8988T (cell line): ENCODE measurements around the gene ARHGAP26.

Experiments
- DNase-seq: peaks from one replicate; pipeline ENCODE4 v3.0.0; 2011

ARHGAP26 gene

GRCh38 chr5:142833517-142834449 is 63.6 kb downstream of the ARHGAP26 start:
- DNase-seq, result no peak

DNA sequence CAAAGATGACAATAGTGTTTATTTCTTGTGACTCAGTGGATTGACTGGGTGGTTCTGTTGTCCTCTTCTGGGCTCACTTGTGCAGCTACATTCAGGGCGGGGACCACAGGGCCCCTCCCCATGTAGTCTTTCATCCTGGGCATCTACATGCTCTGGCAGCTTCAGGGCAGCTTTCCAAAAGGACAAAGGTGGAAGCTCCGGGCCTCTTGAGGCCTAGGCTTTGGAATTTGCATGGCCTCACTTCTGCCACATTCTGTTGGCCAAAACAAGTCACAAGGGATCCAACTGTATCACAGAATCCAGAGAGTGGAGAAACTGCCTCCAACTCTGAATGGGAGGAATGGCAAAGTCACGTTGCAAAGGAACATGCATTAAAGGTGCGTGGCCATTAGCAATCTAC is 64.3 kb downstream of the ARHGAP26 start:
- DNase-seq, result no peak

DNA sequence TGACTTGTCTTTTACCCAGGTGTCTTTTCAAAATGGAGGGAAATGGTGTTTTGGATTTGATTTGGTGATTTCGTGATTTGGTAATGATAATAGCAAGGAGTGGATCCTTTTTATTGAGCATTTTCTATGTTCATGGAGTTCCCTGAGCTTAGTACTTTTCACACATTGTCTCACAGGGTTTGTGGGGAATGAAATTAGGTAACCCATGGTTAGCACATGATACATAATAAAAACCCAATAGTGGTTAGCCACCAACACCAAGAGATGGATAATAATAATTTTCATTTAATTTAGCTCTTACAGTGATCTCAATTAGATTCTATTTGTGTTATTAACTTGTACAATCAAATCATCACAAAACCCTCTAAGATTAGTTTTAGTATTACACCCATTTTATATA is 65.4 kb downstream of the ARHGAP26 start:
- no peak for DNase-seq

GRCh38 chr5:142836048-142836447 is 65.9 kb downstream of the ARHGAP26 start:
- DNase-seq, result no peak

DNA sequence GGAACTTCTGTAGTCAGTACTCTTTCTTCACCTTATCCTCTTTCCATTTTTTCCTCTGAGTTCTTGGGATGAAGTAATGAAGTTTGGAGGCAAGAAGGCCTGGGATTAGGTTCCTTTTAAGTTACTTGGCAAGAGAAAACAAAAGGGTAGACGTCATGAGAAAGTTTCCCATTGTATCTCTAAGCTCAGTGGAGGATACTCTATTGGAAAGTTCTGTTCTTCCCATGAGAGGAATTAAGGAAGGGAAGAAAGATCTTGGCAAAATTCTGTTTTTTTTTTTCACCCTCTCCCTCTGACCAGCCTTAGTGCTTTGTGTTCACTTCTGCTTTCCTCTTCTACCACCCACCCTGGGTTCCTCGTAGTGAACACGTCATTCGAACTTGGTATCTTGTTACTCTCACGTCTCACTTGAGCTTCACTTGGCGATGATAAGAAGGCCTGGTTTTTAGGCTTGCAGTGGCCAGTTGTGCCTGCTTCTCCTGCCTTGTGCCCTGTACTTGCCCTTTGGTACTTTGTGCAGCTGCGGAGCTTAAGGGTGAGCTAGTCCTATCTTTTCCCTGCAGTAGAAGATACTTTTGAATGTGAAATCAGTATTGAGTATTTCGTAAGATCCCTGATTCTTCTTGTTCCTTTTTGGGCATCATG is 67.0 kb downstream of the ARHGAP26 start:
- no peak for DNase-seq

GRCh38 chr5:142838845-142839244 is 68.7 kb downstream of the ARHGAP26 start:
- no peak for DNase-seq

DNA sequence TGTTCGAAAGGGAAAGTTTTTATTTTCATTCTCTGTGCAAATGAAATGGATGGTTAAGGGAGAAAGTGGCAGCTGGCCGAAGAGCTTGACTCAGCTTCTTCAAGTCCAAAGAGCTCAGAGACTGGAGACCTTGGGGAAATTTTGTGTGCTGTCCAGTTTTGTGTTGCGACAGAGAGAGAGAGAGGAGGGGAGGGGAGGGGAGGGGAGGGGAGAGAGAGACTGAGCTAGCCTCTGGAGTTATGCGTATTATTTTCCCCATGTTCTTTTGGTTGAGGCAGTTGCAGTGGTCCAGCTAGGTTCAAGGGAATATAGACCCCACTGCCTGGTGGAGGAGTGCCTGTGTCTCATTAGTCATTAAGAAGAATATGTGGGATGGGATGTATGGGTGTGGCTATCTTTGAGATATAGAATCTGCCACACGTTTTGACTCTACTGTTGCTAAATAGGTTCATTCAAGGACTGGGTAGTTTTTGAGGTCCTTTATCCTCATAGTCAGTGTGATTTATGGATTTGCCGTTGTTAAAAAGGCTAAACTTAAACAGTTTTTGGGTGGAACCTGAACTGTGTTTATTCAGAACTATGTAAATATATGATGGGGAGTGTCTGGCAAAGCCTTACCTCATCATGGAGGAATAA is 69.7 kb downstream of the ARHGAP26 start:
- no peak for DNase-seq

DNA sequence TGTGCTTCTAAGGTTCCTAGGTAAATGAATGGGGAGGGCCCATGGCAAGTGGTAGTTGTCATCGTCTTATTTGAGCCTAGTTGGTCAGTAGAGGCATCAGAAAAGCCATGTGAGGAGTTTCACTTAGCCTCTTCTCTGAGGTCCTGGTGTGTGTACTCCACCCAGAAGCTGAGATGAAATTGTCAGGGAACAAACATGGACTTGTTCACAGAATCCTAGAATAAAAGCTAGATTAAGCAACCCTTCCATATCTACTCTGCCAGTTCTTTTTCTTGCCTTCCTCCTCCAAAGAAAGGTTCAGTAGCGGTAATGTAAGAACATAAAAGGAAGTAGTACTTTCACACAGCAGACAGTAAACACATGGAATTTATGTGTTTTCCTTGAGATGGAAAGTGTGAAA is 70.4 kb downstream of the ARHGAP26 start:
- no peak for DNase-seq

DNA sequence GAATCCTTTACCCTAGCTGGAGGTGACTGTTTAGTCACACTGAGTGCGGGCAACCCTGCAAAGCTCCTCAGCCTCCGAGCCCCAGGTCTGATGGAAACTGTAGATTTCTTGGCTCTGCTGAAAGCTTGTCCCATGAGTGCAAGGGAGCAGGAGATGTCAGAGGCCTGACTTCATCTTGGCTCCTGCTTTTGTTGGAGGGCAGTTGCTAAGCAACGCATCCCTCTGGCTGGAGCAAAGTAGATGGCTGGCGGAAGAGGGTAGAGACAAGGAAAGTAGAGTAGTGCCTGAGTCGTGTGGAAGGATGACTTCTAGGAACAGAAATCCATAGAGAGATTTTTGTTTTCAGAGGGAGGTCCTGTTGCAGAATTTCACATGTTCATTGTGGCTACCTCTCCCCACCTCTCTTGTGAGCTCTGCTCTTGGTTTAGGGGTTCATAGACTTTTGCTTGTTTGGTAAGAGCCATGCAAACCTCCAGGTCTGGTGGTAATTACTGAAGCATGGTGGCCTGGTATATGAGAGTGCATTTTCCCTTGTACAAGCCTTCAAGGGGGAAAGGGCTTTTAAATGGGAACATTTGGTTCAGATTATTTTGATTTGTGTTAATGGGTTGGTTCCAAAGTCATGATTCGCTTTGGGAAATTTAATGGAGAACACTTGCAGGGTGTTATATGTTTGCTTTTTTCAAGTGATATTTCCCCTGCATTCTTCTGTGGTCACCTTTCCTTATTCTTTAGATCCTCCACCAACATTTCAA is 71.5 kb downstream of the ARHGAP26 start:
- no peak for DNase-seq

- no peak for DNase-seq
Observed at GRCh38 chr5:142842994-142843905, 73.1 kb downstream of the ARHGAP26 start.

DNA sequence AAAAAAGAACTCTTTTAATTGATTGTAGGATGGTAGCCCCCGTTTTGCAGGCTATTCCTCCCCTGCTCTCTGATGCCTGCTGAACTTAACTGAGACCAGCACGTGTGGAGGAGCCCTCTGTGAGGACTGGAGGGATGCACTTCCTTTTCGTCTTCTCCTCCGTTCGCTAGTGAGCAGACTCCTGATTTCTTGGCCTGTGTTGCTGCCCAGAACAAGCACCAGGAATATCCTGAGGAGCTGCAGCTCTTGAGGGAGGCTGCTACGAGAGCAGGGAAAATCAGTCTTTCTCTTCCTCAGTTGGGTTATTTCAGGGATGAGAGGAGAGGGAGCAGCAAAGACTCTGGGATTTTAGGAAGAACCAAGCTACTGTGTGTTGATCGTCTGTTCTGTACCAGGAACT is 74.7 kb downstream of the ARHGAP26 start:
- no peak for DNase-seq

DNA sequence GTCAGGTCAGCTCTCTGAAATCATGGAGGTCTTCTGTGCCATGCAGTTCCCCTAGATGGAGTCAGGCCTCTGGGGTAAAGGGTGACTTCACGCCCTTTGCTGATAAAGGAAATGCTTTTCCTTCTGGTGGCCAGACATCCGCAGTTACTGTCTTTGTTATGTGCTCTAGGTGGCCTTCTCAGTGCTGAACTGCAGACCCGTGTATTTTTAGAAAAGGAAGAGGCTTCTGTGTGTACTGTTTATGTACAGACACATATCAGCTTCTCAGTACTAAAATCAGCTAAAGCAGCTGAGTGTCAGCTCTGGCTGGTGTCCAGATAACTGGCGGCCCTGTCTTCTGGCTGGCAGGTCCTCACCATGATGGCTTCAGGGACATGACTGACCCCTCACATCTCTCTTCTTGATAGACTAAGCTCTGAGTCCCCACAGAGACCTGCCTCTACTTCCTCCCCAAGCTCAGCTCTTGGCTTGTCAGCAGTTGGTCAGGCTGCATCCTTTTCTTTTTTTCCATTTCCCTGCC is 75.3 kb downstream of the ARHGAP26 start:
- no peak for DNase-seq

GRCh38 chr5:142845954-142846398 is 75.8 kb downstream of the ARHGAP26 start:
- no peak for DNase-seq

DNA sequence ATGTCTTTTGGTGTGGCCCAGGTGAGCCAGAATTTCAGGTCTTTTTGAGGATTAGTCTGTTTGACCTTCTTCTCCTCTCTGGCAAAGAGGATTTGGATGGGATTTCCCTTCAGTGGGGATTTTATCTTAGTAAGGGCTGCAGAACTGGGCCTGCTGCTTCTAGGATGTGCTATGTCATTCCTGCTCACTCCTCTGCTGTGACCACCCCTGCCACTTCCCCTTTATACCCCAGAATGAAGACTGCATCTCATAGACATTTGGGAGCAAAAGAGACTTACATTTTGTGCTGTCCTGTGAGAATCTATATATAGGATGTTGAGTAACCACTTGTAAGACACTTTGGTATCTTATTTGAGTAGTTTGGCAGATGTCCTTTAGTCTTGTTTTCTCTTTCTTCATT is 76.2 kb downstream of the ARHGAP26 start:
- DNase-seq, result no peak

GRCh38 chr5:142847898-142848790 is 78.0 kb downstream of the ARHGAP26 start:
- no peak for DNase-seq

- no peak for DNase-seq
Observed at GRCh38 chr5:142849466-142849865, 79.3 kb downstream of the ARHGAP26 start.

GRCh38 chr5:142849880-142850279 is 79.7 kb downstream of the ARHGAP26 start:
- no peak for DNase-seq

DNA sequence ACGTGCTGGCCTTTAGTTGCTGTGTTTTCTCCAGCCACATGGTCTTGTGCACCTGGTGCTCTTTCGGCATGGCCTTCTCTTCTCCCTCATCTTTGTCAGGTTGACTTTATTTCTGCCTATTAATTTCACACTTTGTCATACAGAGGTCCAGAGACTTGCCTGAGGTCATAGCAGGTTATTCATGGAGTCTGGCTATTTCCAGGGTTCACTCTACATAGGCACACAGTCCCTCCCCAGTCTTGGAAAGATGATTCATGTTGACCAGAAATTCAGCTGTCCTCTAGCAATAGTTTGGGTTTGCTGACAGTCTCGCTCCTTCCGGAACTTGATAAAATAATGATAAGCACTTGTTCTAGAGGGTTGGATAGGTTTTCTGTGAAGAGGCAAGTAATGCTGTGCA is 81.6 kb downstream of the ARHGAP26 start:
- DNase-seq, result no peak

DNA sequence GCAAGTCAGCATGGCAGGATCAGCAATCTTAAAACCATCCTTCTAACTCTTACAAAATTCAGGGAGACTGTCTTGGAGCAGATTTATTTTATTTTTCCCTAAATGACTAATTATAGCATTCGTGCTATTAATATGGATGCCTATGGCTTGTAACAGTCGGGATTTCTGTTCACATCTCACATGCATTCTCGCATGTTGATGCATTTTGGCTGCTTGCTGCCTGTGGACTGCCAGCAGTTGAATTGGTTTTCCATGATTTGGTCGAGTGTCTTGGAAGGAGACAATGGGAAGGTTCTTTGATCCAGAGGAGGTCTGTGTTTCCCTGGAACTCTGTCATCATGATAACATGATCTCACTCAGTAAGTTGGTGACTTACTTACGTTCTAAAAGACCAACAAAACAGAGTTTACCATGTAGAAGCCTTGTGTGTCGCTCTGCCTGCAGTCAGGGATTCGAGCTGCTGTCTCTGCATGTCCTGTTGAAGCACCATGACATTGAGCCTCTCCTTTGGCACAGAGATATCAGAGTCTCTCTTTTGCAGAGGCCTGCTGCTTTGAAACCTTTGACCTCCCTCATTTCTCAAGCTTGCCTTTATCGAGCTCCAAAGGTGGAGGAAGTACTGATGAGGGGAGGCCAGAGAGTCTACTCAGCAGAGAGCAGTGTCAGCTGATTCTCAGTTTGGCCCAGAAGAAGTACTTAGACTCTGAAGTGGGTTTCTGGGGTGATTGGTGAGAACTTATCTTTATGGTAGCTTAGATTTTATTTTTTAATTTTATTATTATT is 82.4 kb downstream of the ARHGAP26 start:
- no peak for DNase-seq

DNA sequence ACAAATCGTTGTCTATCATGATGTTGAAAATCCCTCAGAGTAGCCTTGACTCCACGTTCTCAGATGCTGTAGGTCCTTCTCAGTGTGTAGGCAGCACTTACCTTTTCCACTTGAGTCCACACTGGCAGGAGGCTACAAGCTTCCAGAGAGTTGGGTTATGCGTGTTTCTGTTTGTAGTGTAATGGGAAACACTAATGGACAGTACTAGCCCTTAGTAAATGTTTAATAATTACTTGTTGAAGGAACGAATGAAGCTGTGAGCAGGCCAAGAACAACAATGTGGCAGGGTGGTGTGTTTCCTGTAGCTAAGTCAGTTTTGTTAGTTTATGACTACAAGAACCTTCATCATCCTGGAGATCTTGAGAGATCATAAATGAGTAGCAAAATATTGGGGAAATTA is 83.5 kb downstream of the ARHGAP26 start:
- no peak for DNase-seq
